Gastroesophageal sphincter (tissue), 4 donors: ENCODE results near the gene CELA2A. TPM values are rescaled to one million over a fixed set of nuclear protein-coding genes. Genes with fewer than 3 reads are reported as not detected.
A peak's percentile ranks its signal among the peaks of the same experiment; 100 is the strongest.
"Not testable (repeated sequence)": the region's sequence is repeated elsewhere in the genome, so short reads cannot be mapped to it uniquely, and the experiment has no call there.

Experiments
- ATAC-seq: fragments of 150-250 bp; one replicate; pipeline ENCODE4 v1.9.1; 2016; ENCODE audit warnings: mild to moderate bottlenecking, moderate library complexity
- H3K27ac ChIP-seq, 4 donors: fragments of 200-600 bp; sonication (generic) in 3 of 4; 1 replicate in 3 of 4; 2 replicates in 1 of 4; pipeline ENCODE4 v1.5.1; 2016 to 2019
- H3K27me3 ChIP-seq: fragments of 200-600 bp; sonication (generic); one replicate; pipeline ENCODE4 v1.5.1; 2019
- H3K36me3 ChIP-seq, 2 donors: fragments of 200-600 bp; sonication (generic); one replicate each; pipeline ENCODE4 v1.5.1; 2019; ENCODE audit warnings: control low read depth in 1 of 2
- H3K4me1 ChIP-seq, 3 donors: fragments of 200-600 bp; sonication (generic); 1 replicate in 2 of 3; 2 replicates in 1 of 3; pipeline ENCODE4 v1.5.1; 2016 to 2019; ENCODE audit warnings: control low read depth in 2 of 3
- H3K4me3 ChIP-seq, 2 donors: fragments of 200-600 bp; sonication (generic); one replicate each; pipeline ENCODE4 v1.5.1; 2019; ENCODE audit warnings: mild to moderate bottlenecking in 1 of 2, moderate library complexity in 1 of 2
- H3K9me3 ChIP-seq, 3 donors: fragments of 200-600 bp; sonication (generic); one replicate each; pipeline ENCODE4 v1.5.1; 2017 to 2019; ENCODE audit warnings: control low read depth in 2 of 3
- EP300 ChIP-seq: sonication (generic); formaldehyde crosslinking; IDR thresholded peaks from one replicate; pipeline ENCODE4 v1.6.1; 2017; ENCODE audit warnings: antibody characterized with exemption, mild to moderate bottlenecking
- POLR2A ChIP-seq, 2 donors: fragments of 450-650 bp; IDR thresholded peaks; one replicate each; pipeline ENCODE4 v1.6.1; 2017; ENCODE audit warnings: antibody characterized with exemption in 2 of 2, mild to moderate bottlenecking in 2 of 2, moderate library complexity in 1 of 2
- POLR2AphosphoS5 ChIP-seq: sonication (generic); formaldehyde crosslinking; IDR thresholded peaks from one replicate; pipeline ENCODE4 v1.6.1; 2017; ENCODE audit warnings: antibody characterized with exemption
- WGBS, 2 donors: methylation state at CpG; one replicate each; pipeline ENCODE4 v1.1.5; 2018; ENCODE audit warnings: low coverage in 1 of 2; 5-methylcytosine and 5-hydroxymethylcytosine counted together
- total RNA-seq, 4 donors: library from RNA; depleted of rRNA; stranded (reverse); fragments of >200 nt; gene quantifications; one replicate each; pipeline ENCODE4 v1.1.0, GENCODE V29; 2016
- TF ChIP-seq, protein P1 (sequence below), 4 experiments: fragments of 200-600 bp in 2 of 4; fragments of 450-650 bp in 2 of 4; sonication (generic) in 1 of 4; IDR thresholded peaks; one replicate each; pipeline ENCODE4 v1.5.1; 2017 to 2019; ENCODE audit warnings: antibody characterized with exemption in 4 of 4, mild to moderate bottlenecking in 2 of 4, moderate library complexity in 2 of 4

CELA2A gene
- total RNA-seq, 4 donors from 2014 or later: not detected

DNA sequence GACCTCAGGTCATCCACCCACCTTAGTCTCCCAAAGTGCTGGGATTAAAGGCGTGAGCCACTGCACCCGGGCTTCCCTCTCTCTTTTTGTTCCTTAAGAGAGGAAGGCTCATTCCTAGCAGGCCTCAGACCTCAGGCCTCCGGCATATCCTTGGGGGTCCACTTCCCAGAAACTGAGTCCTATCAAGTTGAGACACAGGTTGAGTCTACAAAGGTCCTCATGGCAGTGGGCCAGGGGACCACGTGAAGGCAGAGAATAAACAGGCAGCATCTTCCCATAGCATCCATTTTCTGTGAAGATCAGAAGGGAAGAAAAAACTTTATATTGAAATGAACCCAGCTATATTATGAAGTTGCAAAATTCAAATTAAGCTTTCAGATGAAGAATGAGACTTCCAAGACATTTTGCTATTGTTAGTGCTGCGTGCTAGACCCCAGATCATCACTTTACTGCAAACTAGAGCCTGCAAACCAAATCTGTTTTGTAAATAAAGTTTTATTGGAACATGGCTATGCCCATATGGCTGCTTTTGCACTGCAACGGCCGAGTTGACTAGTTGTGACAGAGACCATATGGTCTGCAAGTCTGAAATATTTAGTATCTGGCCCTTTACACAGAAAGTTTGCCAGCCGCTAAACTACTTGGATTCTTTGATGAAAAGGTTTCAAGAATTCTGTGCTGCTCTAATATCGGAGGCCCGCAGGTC, 3.5 kb upstream of the CELA2A start:
- Histone ChIP-seq H3K4me1 (peaks cover 0 to 8% (median 0%) of the 10 kb centered on the region in 3 donors), H3K27me3 (no peaks in the 10 kb centered on the region), H3K36me3 (no peaks in the 10 kb centered on the region), H3K27ac (peak overlapping the region in 2 of 4 donors; percentile 51 to 60), H3K4me3 (no peak overlapping the region), H3K9me3 (no peaks in the 10 kb centered on the region)
- WGBS, 2 donors: 31 to 41% methylated on average over 7 to 8 of the region's 10 CpGs
- no peak for TF ChIP-seq POLR2AphosphoS5
- TF ChIP-seq EP300: no peak
- no peak for TF ChIP-seq POLR2A (IDR thresholded peaks at IDR 0.05)
- TF ChIP-seq, protein P1, sequence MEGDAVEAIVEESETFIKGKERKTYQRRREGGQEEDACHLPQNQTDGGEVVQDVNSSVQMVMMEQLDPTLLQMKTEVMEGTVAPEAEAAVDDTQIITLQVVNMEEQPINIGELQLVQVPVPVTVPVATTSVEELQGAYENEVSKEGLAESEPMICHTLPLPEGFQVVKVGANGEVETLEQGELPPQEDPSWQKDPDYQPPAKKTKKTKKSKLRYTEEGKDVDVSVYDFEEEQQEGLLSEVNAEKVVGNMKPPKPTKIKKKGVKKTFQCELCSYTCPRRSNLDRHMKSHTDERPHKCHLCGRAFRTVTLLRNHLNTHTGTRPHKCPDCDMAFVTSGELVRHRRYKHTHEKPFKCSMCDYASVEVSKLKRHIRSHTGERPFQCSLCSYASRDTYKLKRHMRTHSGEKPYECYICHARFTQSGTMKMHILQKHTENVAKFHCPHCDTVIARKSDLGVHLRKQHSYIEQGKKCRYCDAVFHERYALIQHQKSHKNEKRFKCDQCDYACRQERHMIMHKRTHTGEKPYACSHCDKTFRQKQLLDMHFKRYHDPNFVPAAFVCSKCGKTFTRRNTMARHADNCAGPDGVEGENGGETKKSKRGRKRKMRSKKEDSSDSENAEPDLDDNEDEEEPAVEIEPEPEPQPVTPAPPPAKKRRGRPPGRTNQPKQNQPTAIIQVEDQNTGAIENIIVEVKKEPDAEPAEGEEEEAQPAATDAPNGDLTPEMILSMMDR (IDR thresholded peaks at IDR 0.05): no peak
- ATAC-seq: no peak

DNA sequence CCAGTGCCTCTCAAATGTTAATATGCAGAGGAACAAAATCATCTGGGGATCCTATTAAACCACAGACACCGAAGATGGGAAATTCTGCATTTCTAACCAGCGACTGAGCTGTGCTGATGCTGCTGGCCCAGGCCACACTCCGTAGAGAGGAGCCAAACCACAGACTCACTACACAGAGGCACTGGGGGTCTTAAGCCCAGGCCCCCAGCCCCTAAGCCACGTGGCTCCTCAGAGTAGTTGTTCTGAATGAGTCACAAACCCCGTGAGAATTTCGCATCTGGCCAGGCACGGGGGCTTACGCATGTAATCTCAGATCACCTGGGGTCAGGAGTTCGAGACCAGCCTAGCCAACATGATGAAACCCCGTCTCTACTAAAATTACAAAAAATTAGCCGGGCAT, 2.8 kb upstream of the CELA2A start:
- Histone ChIP-seq H3K36me3 (no peaks in the 10 kb centered on the region), H3K4me1 (peaks cover 0 to 8% (median 0%) of the 10 kb centered on the region in 3 donors), H3K4me3 (no peak overlapping the region), H3K9me3 (no peaks in the 10 kb centered on the region), H3K27me3 (no peaks in the 10 kb centered on the region), H3K27ac (peak overlapping the region in 3 of 4 donors; percentile 1 to 60 (median 51))
- TF ChIP-seq EP300 (no peak), POLR2AphosphoS5 (no peak), POLR2A (IDR thresholded peaks at IDR 0.05) (no peak)
- TF ChIP-seq, protein P1 (IDR thresholded peaks at IDR 0.05): no peak
- WGBS, 2 donors: 75% methylated on average over 2 of the region's 11 CpGs; no CpG with 5 or more reads in 1 of the 2 donors
- no peak for ATAC-seq

DNA sequence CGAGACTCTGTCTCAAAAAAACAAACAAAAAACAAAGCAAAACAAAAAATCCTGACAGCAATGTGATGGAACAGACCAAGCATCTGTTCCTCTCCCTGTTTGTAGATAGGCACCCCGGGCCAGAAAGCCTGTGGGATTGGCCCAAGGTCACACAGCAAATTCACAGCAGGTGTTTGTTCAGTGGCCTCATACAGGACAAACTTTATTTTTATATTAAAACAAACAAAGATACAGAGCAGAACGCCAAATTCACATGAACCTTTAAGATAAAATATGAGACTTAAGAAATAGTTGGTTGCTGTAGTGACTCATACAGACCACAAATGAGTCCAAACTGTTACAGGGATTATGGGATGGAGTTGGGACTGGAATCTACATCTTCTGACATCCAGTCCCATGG, 2.3 kb upstream of the CELA2A start:
- Histone ChIP-seq H3K4me3 (no peak overlapping the region), H3K36me3 (no peaks in the 10 kb centered on the region), H3K9me3 (no peaks in the 10 kb centered on the region), H3K27ac (peak overlapping the region in 3 of 4 donors; percentile 1 to 60 (median 51)), H3K4me1 (peaks cover 0 to 8% (median 0%) of the 10 kb centered on the region in 3 donors), H3K27me3 (no peaks in the 10 kb centered on the region)
- no peak for TF ChIP-seq POLR2AphosphoS5
- no peak for TF ChIP-seq EP300
- TF ChIP-seq, protein P1 (IDR thresholded peaks at IDR 0.05): no peak
- TF ChIP-seq POLR2A (IDR thresholded peaks at IDR 0.05): no peak
- no peak for ATAC-seq
- WGBS, 2 donors: 36 to 61% methylated on average over 2 to 3 of the region's 3 CpGs

DNA sequence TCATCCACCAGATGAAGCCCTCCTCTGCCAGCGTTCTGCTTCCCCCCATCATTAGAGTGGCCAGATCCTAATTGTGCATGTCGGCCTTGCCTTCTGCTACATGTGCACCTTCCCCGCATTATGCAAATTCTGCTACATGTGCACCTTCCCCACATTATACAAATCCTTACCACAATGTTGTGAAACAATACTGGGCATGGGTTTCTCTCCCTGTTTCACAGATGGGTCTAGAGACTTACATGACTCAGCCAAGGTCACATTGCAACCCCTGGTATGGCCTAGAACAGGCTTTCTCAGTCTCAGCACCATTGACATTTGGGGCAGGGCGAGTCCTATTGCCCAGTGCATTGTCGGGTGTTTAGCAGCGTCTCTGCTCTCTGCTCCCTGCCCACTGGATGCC, 1.0 kb upstream of the CELA2A start:
- no peak overlapping the region for H3K4me3 ChIP-seq
- WGBS, 2 donors: 93% methylated on average over 2 of the region's 6 CpGs; no CpG with 5 or more reads in 1 of the 2 donors
- H3K9me3 ChIP-seq: no peaks in the 10 kb centered on the region
- H3K4me1 ChIP-seq: peaks cover 0 to 19% (median 0%) of the 10 kb centered on the region in 3 donors
- no peak overlapping the region for H3K27ac ChIP-seq
- H3K36me3 ChIP-seq: no peaks in the 10 kb centered on the region
- TF ChIP-seq POLR2A (IDR thresholded peaks at IDR 0.05) (no peak), POLR2AphosphoS5 (no peak), EP300 (no peak)
- TF ChIP-seq, protein P1 (IDR thresholded peaks at IDR 0.05): no peak
- ATAC-seq: no peak
- H3K27me3 ChIP-seq: no peaks in the 10 kb centered on the region

DNA sequence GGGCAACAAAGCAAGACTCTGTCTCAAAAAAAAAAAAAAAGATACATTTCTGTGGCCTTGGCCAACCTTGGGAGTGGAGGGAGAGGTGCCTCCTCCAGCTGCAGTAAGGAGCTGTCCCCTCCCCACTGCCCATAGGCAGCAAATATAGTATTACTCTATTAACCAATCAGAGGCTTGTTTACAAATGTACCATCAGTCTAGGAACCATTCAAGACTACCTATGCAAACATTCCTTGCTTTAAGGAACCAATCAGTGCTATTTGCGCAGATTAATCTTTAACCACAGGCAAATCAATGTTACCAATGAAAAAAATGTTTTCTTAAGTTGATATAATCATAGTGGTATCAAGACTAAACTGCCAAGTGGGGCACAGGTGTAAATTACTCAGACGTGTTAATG, 1.1 kb downstream of the CELA2A start:
- H3K4me3 ChIP-seq: no peak overlapping the region
- 70 to 71% methylated on average over 2 of the region's 2 CpGs for WGBS, 2 donors
- no peak for ATAC-seq

DNA sequence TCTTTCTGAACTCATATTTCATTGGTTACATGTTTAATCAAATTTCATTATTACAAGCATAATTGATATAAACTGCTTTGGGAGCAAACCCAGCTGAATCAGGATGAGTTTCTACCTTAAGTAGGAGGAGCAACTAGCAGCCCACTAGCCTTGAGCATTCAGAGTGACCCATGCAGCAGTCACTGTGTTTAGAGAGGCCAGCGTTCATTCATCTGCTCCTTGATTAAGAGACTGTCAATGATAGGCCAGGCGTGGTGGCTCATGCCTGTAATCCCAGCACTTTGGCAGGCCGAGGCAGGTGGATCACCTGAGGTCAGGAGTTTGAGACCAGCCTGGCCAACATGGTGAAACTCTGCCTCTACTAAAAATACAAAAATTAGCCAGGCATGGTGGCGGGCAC, 1.9 kb downstream of the CELA2A start:
- not testable (repeated sequence) for H3K36me3 ChIP-seq, ATAC-seq, H3K27ac ChIP-seq, H3K27me3 ChIP-seq, H3K4me3 ChIP-seq, H3K9me3 ChIP-seq
- 100% methylated on average over 3 of the region's 4 CpGs; no CpG with 5 or more reads in 1 of the 2 donors for WGBS, 2 donors
- H3K4me1 ChIP-seq: peaks cover 0 to 21% (median 0%) of the 10 kb centered on the region in 3 donors

More for the DNA sequence above, 1.1 kb downstream of the CELA2A start:
- peaks cover 0 to 21% (median 0%) of the 10 kb centered on the region in 3 donors for H3K4me1 ChIP-seq
- no peak overlapping the region for H3K27ac ChIP-seq
- no peaks in the 10 kb centered on the region for H3K9me3 ChIP-seq
- no peaks in the 10 kb centered on the region for H3K27me3 ChIP-seq
- TF ChIP-seq, protein P1 (IDR thresholded peaks at IDR 0.05): no peak
- no peak for TF ChIP-seq POLR2AphosphoS5
- TF ChIP-seq POLR2A (IDR thresholded peaks at IDR 0.05): no peak
- no peak for TF ChIP-seq EP300
- H3K36me3 ChIP-seq: no peaks in the 10 kb centered on the region
